Transverse colon (tissue), 4 donors: ENCODE results near the gene ECPAS. TPM values are rescaled to one million over a fixed set of nuclear protein-coding genes. Genes with fewer than 3 reads are reported as not detected.
"Not testable (repeated sequence)": the region's sequence is repeated elsewhere in the genome, so short reads cannot be mapped to it uniquely, and the experiment has no call there.

Source experiments
- DNase-seq: peaks from one replicate; pipeline ENCODE4 v3.0.0-alpha.2; 2019
- H3K27ac ChIP-seq, 4 donors: fragments of 200-600 bp; sonication (generic); 2 replicates each; pipeline ENCODE4 v1.5.1; 2016 to 2018; ENCODE audit warnings: inconsistent platforms in 4 of 4
- H3K27me3 ChIP-seq: fragments of 200-600 bp; sonication (generic); 2 replicates; pipeline ENCODE4 v1.5.1; 2017; ENCODE audit warnings: inconsistent platforms
- H3K36me3 ChIP-seq, 4 donors: fragments of 200-600 bp; sonication (generic); 2 replicates each; pipeline ENCODE4 v1.5.1; 2017 to 2019; ENCODE audit warnings: inconsistent platforms in 4 of 4
- H3K4me1 ChIP-seq, 4 donors: fragments of 200-600 bp; sonication (generic); 2 replicates each; pipeline ENCODE4 v1.5.1; 2017 to 2020; ENCODE audit warnings: inconsistent platforms in 4 of 4
- H3K4me3 ChIP-seq, 4 donors: fragments of 200-600 bp; sonication (generic); 1 replicate in 1 of 4; 2 replicates in 3 of 4; pipeline versions ENCODE4 v1.5.1 to v1.6.1; 2017 to 2019; ENCODE audit warnings: inconsistent platforms in 4 of 4
- H3K9me3 ChIP-seq, 2 donors: fragments of 200-600 bp; sonication (generic); 2 replicates each; pipeline ENCODE4 v1.5.1; 2017 to 2019; ENCODE audit warnings: inconsistent platforms in 2 of 2
- CTCF ChIP-seq, 5 experiments: fragments of 200-600 bp in 3 of 5; fragments of 450-650 bp in 2 of 5; sonication (generic) in 3 of 5; IDR thresholded peaks; 1 replicate in 2 of 5; 2 replicates in 3 of 5; pipeline ENCODE4 v1.5.1; 2016 to 2017; ENCODE audit warnings: antibody characterized with exemption in 5 of 5, inconsistent platforms in 3 of 5, mild to moderate bottlenecking in 2 of 5, moderate library complexity in 1 of 5
- EP300 ChIP-seq: sonication (generic); formaldehyde crosslinking; IDR thresholded peaks from one replicate; pipeline ENCODE4 v1.6.1; 2017; ENCODE audit warnings: antibody characterized with exemption, low read depth
- POLR2A ChIP-seq: fragments of 450-650 bp; IDR thresholded peaks from one replicate; pipeline ENCODE4 v1.6.1; 2016; ENCODE audit warnings: antibody characterized with exemption, mild to moderate bottlenecking, moderate library complexity
- POLR2AphosphoS5 ChIP-seq, 3 donors: sonication (generic); formaldehyde crosslinking; IDR thresholded peaks; one replicate each; pipeline ENCODE4 v1.6.1; 2016; ENCODE audit warnings: antibody characterized with exemption in 3 of 3
- WGBS, 2 donors: methylation state at CpG; one replicate each; pipeline ENCODE4 v1.1.5; 2018; ENCODE audit warnings: low coverage in 1 of 2; 5-methylcytosine and 5-hydroxymethylcytosine counted together
- in situ Hi-C, 4 donors: fragments of 200-750 bp; cut with MboI; loops; one replicate each; pipeline versions ENCODE4 v1.15.0 to v1.15.1; 2017; ENCODE audit warnings: low sequenced_read_pairs in 3 of 4, low pct_ligation_motif_present in 1 of 4, low pct_unique_long_range_greater_than_20kb in 1 of 4
- intact Hi-C: fragments of 100-400 bp; cut with DNase I; formaldehyde crosslinking; loops from one replicate; pipeline ENCODE4 v1.15.1; 2023; ENCODE audit warnings: low total_unique reads
- total RNA-seq, 4 donors: library from RNA; depleted of rRNA; stranded (reverse); fragments of >200 nt; gene quantifications; one replicate each; pipeline ENCODE4 v1.1.0, GENCODE V29; 2016

The ECPAS gene
- total RNA-seq, 4 donors from 2014 or later: 69.2 to 88.8 (median 77.0) TPM

- no peak for DNase-seq
- no peaks in the 10 kb centered on the region for H3K9me3 ChIP-seq
- H3K27ac ChIP-seq: no peak overlapping the region
- no peak for TF ChIP-seq POLR2A
- no peak overlapping the region for H3K4me3 ChIP-seq
- H3K27me3 ChIP-seq: no peaks in the 10 kb centered on the region
- H3K4me1 ChIP-seq: no peaks in the 10 kb centered on the region
- 94 to 97% methylated on average over 5 to 6 of the region's 6 CpGs for WGBS, 2 donors
- intact Hi-C loops: no loop called here
- in situ Hi-C loops: no loop called here
- peaks cover 0 to 93% (median 38%) of the 10 kb centered on the region in 4 donors for H3K36me3 ChIP-seq
Measured at GRCh38 chr9:111411266-111411665, 72.9 kb downstream of the ECPAS start.

GRCh38 chr9:111407813-111408212 is 76.4 kb downstream of the ECPAS start:
- H3K4me3 ChIP-seq: no peak overlapping the region
- TF ChIP-seq CTCF (IDR thresholded peaks at IDR 0.05) (no peak), POLR2AphosphoS5 (IDR thresholded peaks at IDR 0.05) (no peak), POLR2A (no peak), EP300 (no peak)
- no peak for DNase-seq
- in situ Hi-C loops (no loop called here), intact Hi-C loops (no loop called here)
- WGBS, 2 donors: 90 to 97% methylated on average over 3 of the region's 3 CpGs
- H3K9me3 ChIP-seq: peaks cover 0 to 4% of the 10 kb centered on the region in 2 donors
- no peaks in the 10 kb centered on the region for H3K4me1 ChIP-seq
- no peaks in the 10 kb centered on the region for H3K27me3 ChIP-seq
- H3K36me3 ChIP-seq: peaks cover 0 to 95% (median 37%) of the 10 kb centered on the region in 4 donors
- no peak overlapping the region for H3K27ac ChIP-seq

- no peaks in the 10 kb centered on the region for H3K27me3 ChIP-seq
- no peak overlapping the region for H3K4me3 ChIP-seq
- H3K9me3 ChIP-seq: peaks cover 12 to 13% of the 10 kb centered on the region in 2 donors
- H3K27ac ChIP-seq: no peak overlapping the region
- peaks cover 0 to 95% (median 41%) of the 10 kb centered on the region in 4 donors for H3K36me3 ChIP-seq
- in situ Hi-C loops: no loop called here
- no peaks in the 10 kb centered on the region for H3K4me1 ChIP-seq
- intact Hi-C loops: no loop called here
- no peak for TF ChIP-seq POLR2AphosphoS5 (IDR thresholded peaks at IDR 0.05)
- TF ChIP-seq POLR2A: no peak
- TF ChIP-seq CTCF (IDR thresholded peaks at IDR 0.05): no peak
- no peak for TF ChIP-seq EP300
- no peak for DNase-seq
Measured at GRCh38 chr9:111405701-111406100, 78.5 kb downstream of the ECPAS start.

- Histone ChIP-seq H3K36me3 (peaks cover 0 to 74% (median 33%) of the 10 kb centered on the region in 4 donors), H3K9me3 (peaks cover 15 to 16% of the 10 kb centered on the region in 2 donors)
- in situ Hi-C loops, DNase-seq, H3K27ac ChIP-seq, H3K27me3 ChIP-seq, intact Hi-C loops, H3K4me3 ChIP-seq, H3K4me1 ChIP-seq: not testable (repeated sequence)
- 96 to 100% methylated on average over 2 to 5 of the region's 5 CpGs for WGBS, 2 donors
Measured at GRCh38 chr9:111401486-111401885, 82.7 kb downstream of the ECPAS start.

- in situ Hi-C loops (no loop called here), intact Hi-C loops (no loop called here)
- no peak for TF ChIP-seq CTCF (IDR thresholded peaks at IDR 0.05)
- no peak for TF ChIP-seq POLR2AphosphoS5 (IDR thresholded peaks at IDR 0.05)
- no peak for TF ChIP-seq POLR2A
- no peak for TF ChIP-seq EP300
- DNase-seq: no peak
- Histone ChIP-seq H3K36me3 (peaks cover 0 to 73% (median 33%) of the 10 kb centered on the region in 4 donors), H3K27ac (no peak overlapping the region), H3K4me1 (no peaks in the 10 kb centered on the region), H3K9me3 (peaks cover 15 to 16% of the 10 kb centered on the region in 2 donors), H3K27me3 (no peaks in the 10 kb centered on the region), H3K4me3 (no peak overlapping the region)
Measured at GRCh38 chr9:111400564-111400898, 83.7 kb downstream of the ECPAS start.
